IMR-90 (cell line): ENCODE results near the gene USP53. TPM values are rescaled to one million over a fixed set of nuclear protein-coding genes. Genes with fewer than 3 reads are reported as not detected.

Source experiments
- ATAC-seq: fragments of 200-7000 bp; cut with Tn5 transposase; 2 replicates; pipeline ENCODE4 v1.9.1; 2020; ENCODE audit warnings: low read depth, mild to moderate bottlenecking, moderate library complexity
- BruUV-seq: library from RNA; stranded (reverse); fragments of 400-500 nt; replicated peaks from 2 replicates; lab custom pipeline; 2021; lab: Mats Ljungman, UMichigan
- CTCF ChIA-PET: fragments of 300-600 bp; formaldehyde crosslinking; extraction: SDS; loops from one replicate; lab custom pipeline; 2021; ENCODE audit warnings: antibody characterized with exemption; lab: Yijun Ruan, JAX
- POLR2A ChIA-PET: fragments of 300-600 bp; sonication (Branson Sonifier 250); formaldehyde crosslinking; loops from one replicate; lab custom pipeline; 2022; ENCODE audit warnings: antibody characterized with exemption; ENCODE audit not compliant: unreplicated experiment; lab: Charles Lee
- DNase-seq: peaks from one replicate; pipeline ENCODE4 v3.0.0; 2013
- H2AFZ ChIP-seq: replicated peaks from 2 replicates; pipeline ENCODE3; 2013; ENCODE audit warnings: low read length, mild to moderate bottlenecking; ENCODE audit not compliant: poor library complexity
- H2AK5ac ChIP-seq: 2 replicates; pipeline ENCODE4 v1.6.1; 2013; ENCODE audit warnings: low read depth, low read length, inconsistent platforms
- H2AK9ac ChIP-seq: replicated peaks from 2 replicates; pipeline ENCODE3; 2013; ENCODE audit warnings: mild to moderate bottlenecking, low read depth, low read length, moderate library complexity; ENCODE audit not compliant: poor library complexity
- H2BK120ac ChIP-seq: 2 replicates; pipeline ENCODE4 v1.6.1; 2013; ENCODE audit warnings: low read depth, low read length, inconsistent platforms
- H2BK15ac ChIP-seq: 3 replicates; pipeline ENCODE4 v1.6.1; 2013; ENCODE audit warnings: low read depth, low read length, inconsistent platforms
- H2BK20ac ChIP-seq: 2 replicates; pipeline ENCODE4 v1.6.1; 2013; ENCODE audit warnings: low read depth, mild to moderate bottlenecking, inconsistent platforms, low read length, moderate library complexity
- H2BK5ac ChIP-seq: 2 replicates; pipeline ENCODE4 v1.6.1; 2013; ENCODE audit warnings: mild to moderate bottlenecking, low read depth, low read length, inconsistent platforms; ENCODE audit not compliant: poor library complexity, severe bottlenecking
- H3K14ac ChIP-seq: replicated peaks from 2 replicates; pipeline ENCODE4 v1.6.1; 2013; ENCODE audit warnings: low read depth, low read length, inconsistent platforms
- H3K18ac ChIP-seq: 2 replicates; pipeline ENCODE4 v1.6.1; 2013; ENCODE audit warnings: low read depth, low read length, control low read depth
- H3K23ac ChIP-seq: 2 replicates; pipeline ENCODE4 v1.6.1; 2013; ENCODE audit warnings: low read depth, low read length, inconsistent platforms
- H3K27ac ChIP-seq: 2 replicates; pipeline ENCODE4 v1.5.1; 2013; ENCODE audit warnings: mild to moderate bottlenecking, control low read depth, low read length; ENCODE audit not compliant: insufficient read depth
- H3K27me3 ChIP-seq: 2 replicates; pipeline ENCODE4 v1.6.1; 2013; ENCODE audit warnings: low read length; ENCODE audit not compliant: control insufficient read depth, insufficient read depth
- H3K36me3 ChIP-seq: 2 replicates; pipeline ENCODE4 v1.6.1; 2013; ENCODE audit warnings: low read length, mixed read lengths; ENCODE audit not compliant: control insufficient read depth, insufficient read depth
- H3K4ac ChIP-seq: 2 replicates; pipeline ENCODE4 v1.6.1; 2013; ENCODE audit warnings: low read depth, low read length, inconsistent platforms
- H3K4me1 ChIP-seq: 2 replicates; pipeline ENCODE4 v1.6.1; 2013; ENCODE audit warnings: low read length, mixed read lengths; ENCODE audit not compliant: control insufficient read depth, insufficient read depth
- H3K4me2 ChIP-seq: 2 replicates; pipeline ENCODE4 v1.6.1; 2013; ENCODE audit warnings: low read depth, mild to moderate bottlenecking, control low read depth, low read length, moderate library complexity
- H3K4me3 ChIP-seq: 2 replicates; pipeline ENCODE4 v1.5.1; 2013; ENCODE audit warnings: low read depth, mild to moderate bottlenecking, control low read depth, low read length, moderate library complexity; ENCODE audit not compliant: insufficient read depth
- H3K56ac ChIP-seq: 2 replicates; pipeline ENCODE4 v1.6.1; 2013; ENCODE audit warnings: low read length, inconsistent platforms; ENCODE audit not compliant: insufficient read depth; ENCODE audit errors: extremely low read depth
- H3K79me1 ChIP-seq, 2 experiments: 2 replicates each; pipeline ENCODE4 v1.6.1; 2013; ENCODE audit warnings: low read length in 2 of 2, inconsistent platforms in 1 of 2, low read depth in 1 of 2
- H3K9ac ChIP-seq: 2 replicates; pipeline ENCODE4 v1.6.1; 2013; ENCODE audit warnings: low read depth, low read length, control low read depth
- H3K9me1 ChIP-seq: 2 replicates; pipeline ENCODE4 v1.6.1; 2013; ENCODE audit warnings: low read length, inconsistent platforms; ENCODE audit not compliant: insufficient read depth
- H3K9me3 ChIP-seq: 2 replicates; pipeline ENCODE4 v1.6.1; 2013; ENCODE audit warnings: low read length; ENCODE audit not compliant: control insufficient read depth, insufficient read depth
- H4K20me1 ChIP-seq: 2 replicates; pipeline ENCODE4 v1.6.1; 2013; ENCODE audit warnings: low read length, inconsistent platforms; ENCODE audit not compliant: insufficient read depth
- H4K5ac ChIP-seq: 2 replicates; pipeline ENCODE4 v1.6.1; 2013; ENCODE audit warnings: mild to moderate bottlenecking, low read depth, low read length, control low read depth
- H4K8ac ChIP-seq, 2 experiments: 2 replicates each; pipeline ENCODE4 v1.6.1; 2013; ENCODE audit warnings: low read depth in 2 of 2, low read length in 2 of 2, control low read depth in 1 of 2, inconsistent platforms in 1 of 2
- H4K91ac ChIP-seq: 2 replicates; pipeline ENCODE4 v1.6.1; 2013; ENCODE audit warnings: low read depth, low read length, inconsistent platforms; ENCODE audit not compliant: insufficient read depth
- CHD1 ChIP-seq: IDR thresholded peaks from 2 replicates; pipeline ENCODE4 v1.6.1; 2012; ENCODE audit warnings: low read depth, low read length, improper control_type of control experiment
- CTCF ChIP-seq: conservative IDR thresholded peaks from 2 replicates; pipeline ENCODE4 v1.5.1; 2012; ENCODE audit warnings: mild to moderate bottlenecking, low read depth, low read length, improper control_type of control experiment
- FOS ChIP-seq: fragments of 150-350 bp; IDR thresholded peaks from 2 replicates; pipeline ENCODE4 v1.6.1; 2016; ENCODE audit warnings: low read depth, low read length
- MAFK ChIP-seq: IDR thresholded peaks from 2 replicates; pipeline ENCODE4 v1.6.1; 2012; ENCODE audit warnings: low read depth, low read length, improper control_type of control experiment
- MXI1 ChIP-seq: IDR thresholded peaks from 2 replicates; pipeline ENCODE4 v1.6.1; 2012; ENCODE audit warnings: low read depth, mild to moderate bottlenecking, low read length, moderate library complexity, borderline replicate concordance
- NFE2L2 ChIP-seq: fragments of 150-350 bp; IDR thresholded peaks from 2 replicates; pipeline ENCODE4 v1.6.1; 2016; ENCODE audit warnings: low read depth, mild to moderate bottlenecking, low read length
- RCOR1 ChIP-seq: IDR thresholded peaks from 2 replicates; pipeline ENCODE4 v1.6.1; 2012; ENCODE audit warnings: mild to moderate bottlenecking, low read length, improper control_type of control experiment; ENCODE audit not compliant: insufficient replicate concordance
- SMC3 ChIP-seq: fragments of 150-350 bp; IDR thresholded peaks from 2 replicates; pipeline ENCODE4 v1.6.1; 2016; ENCODE audit warnings: low read depth, mild to moderate bottlenecking, antibody characterized with exemption, low read length, moderate library complexity
- WGBS, 2 experiments: methylation state at CpG; one replicate each; pipeline versions ENCODE4 v1.1.5 to v1.1.7; 2013; ENCODE audit warnings: missing lambda C conversion rate in 2 of 2; ENCODE audit not compliant: insufficient read length in 1 of 2; ENCODE audit errors: extremely low coverage in 2 of 2; 5-methylcytosine and 5-hydroxymethylcytosine counted together
- dilution Hi-C: fragments of 300-500 bp; cut with HindIII; formaldehyde crosslinking; loops from one replicate; pipeline ENCODE4 v1.14.3; 2018; ENCODE audit warnings: low sequenced_read_pairs; ENCODE audit not compliant: unreplicated experiment
- in situ Hi-C: fragments of 300-500 bp; cut with MboI; formaldehyde crosslinking; loops from 3 replicates; pipeline ENCODE4 v1.14.3; 2019; ENCODE audit warnings: low sequenced_read_pairs, inconsistent platforms, mixed read lengths
- intact Hi-C: fragments of 100-400 bp; cut with micrococcal nuclease; formaldehyde crosslinking; loops from 2 replicates; pipeline ENCODE4 v1.10.0; 2022
- polyA plus RNA-seq, 3 experiments: library from polyadenylated mRNA; depleted of rRNA; stranded (reverse); fragments of >200 nt; gene quantifications; 2 replicates each; pipeline ENCODE4 v1.2.3, GENCODE V29; 2012; ENCODE audit warnings: low replicate concordance in 1 of 3
- total RNA-seq: library from RNA; depleted of rRNA; stranded (reverse); fragments of >200 nt; gene quantifications from 2 replicates; pipeline ENCODE4 v1.2.3, GENCODE V29; 2012

Gene USP53
- total and polyA plus RNA-seq, 2 of the 4 experiments (the other 2 are of a cell fraction) = 11.2 to 24.0 TPM

DNA sequence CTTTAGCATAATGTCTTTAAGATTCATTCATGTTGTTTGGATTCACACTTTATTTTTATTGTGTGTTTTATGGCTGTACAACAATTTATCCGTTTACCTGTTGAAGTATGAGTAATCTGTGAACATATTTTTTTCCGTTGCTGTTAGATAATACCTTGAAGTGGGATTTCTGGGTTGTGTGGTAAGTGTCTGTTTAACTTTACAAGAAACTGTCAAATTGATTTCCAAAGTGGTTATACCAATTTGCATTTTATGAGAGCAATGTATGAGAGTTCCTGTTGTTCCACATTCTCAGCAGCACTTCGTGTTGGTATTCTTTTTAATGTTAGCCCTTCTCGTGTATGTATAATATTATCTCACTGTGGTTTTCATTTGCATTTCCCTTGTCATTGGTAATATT, 53.6 kb downstream of the USP53 start:
- Histone ChIP-seq H3K79me1 (no peaks in the 10 kb centered on the region; a peak in 1 of 4 replicates), H3K4me1 (no peaks in the 10 kb centered on the region), H3K23ac (no peak overlapping the region), H2BK20ac (no peak overlapping the region), H3K36me3 (peaks cover 12% of the 10 kb centered on the region), H3K27ac (no peak overlapping the region), H4K5ac (no peak overlapping the region), H4K20me1 (no peaks in the 10 kb centered on the region), H2BK15ac (no peak overlapping the region), H3K27me3 (no peaks in the 10 kb centered on the region), H3K4me3 (no peak overlapping the region), H3K9me1 (peaks cover 2% of the 10 kb centered on the region; the same call in 1 of the 2 replicates), H2AK5ac (no peak overlapping the region), H2BK120ac (no peak overlapping the region), H2AFZ (no peak overlapping the region), H3K56ac (no peak overlapping the region), H2AK9ac (no peak overlapping the region), H3K4me2 (no peak overlapping the region), H3K18ac (no peak overlapping the region), H4K91ac (no peak overlapping the region), H4K8ac (no peak overlapping the region), H3K9me3 (no peaks in the 10 kb centered on the region), H2BK5ac (no peak overlapping the region), H3K14ac (no peak overlapping the region), H3K9ac (no peak overlapping the region), H3K4ac (no peak overlapping the region)
- DNase-seq = no peak
- WGBS, 2 experiments = 80% methylated on average over 1 of the region's 4 CpGs; no CpG with 5 or more reads in 1 of the 2 experiments
- in situ Hi-C loops (no loop called here), intact Hi-C loops (no loop called here), dilution Hi-C loops (no loop called here)
- TF ChIP-seq CHD1 (no peak), MAFK (no peak), NFE2L2 (no peak), CTCF (no peak), SMC3 (no peak), RCOR1 (no peak), MXI1 (no peak), FOS (no peak)
- POLR2A ChIA-PET = no interaction called here
- BruUV-seq = no TSS peak
- ATAC-seq = no peak
- CTCF ChIA-PET = no interaction called here
